ENCODE data around the gene TRIM34.
"Not testable (repeated sequence)": the region's sequence is repeated elsewhere in the genome, so short reads cannot be mapped to it uniquely, and the experiment has no call there.

The TRIM34 gene

GRCh38 chr11:5684036-5684645, 59.3 kb downstream of the TRIM34 start:
- no peak for DNase-seq (ENCODE audit: low spot score)

- peak; percentile 87 for DNase-seq (ENCODE audit: low spot score)
These were observed 60.0 kb downstream of the TRIM34 start, which contains the start of gene TRIM5 for GRCh38 chr11:5684646-5685362. Gene TRIM5, minus strand, starts transcription at chr11:5685074. Its CDS starts 4,897 bp downstream, at chr11:5680177.

GRCh38 chr11:5686426-5686825, 61.6 kb downstream of the TRIM34 start:
- no peak for DNase-seq (ENCODE audit: low spot score)

GRCh38 chr11:5688482-5688881, 63.7 kb downstream of the TRIM34 start:
- no peak for DNase-seq (ENCODE audit: low spot score)

GRCh38 chr11:5689551-5689983, 64.8 kb downstream of the TRIM34 start, which contains the start of gene TRIM22:
Gene TRIM22, plus strand, starts transcription at chr11:5689790. Its CDS starts 6,443 bp downstream, at chr11:5696233.
- no peak for DNase-seq (ENCODE audit: low spot score)

GRCh38 chr11:5690216-5690615, 65.4 kb downstream of the TRIM34 start:
- DNase-seq (ENCODE audit: low spot score): no peak

- DNase-seq (ENCODE audit: low spot score): no peak
These were observed 65.9 kb downstream of the TRIM34 start for GRCh38 chr11:5690736-5691135.

- DNase-seq (ENCODE audit: low spot score): not testable (repeated sequence)
These were observed 66.6 kb downstream of the TRIM34 start for GRCh38 chr11:5691238-5691963.

- DNase-seq (ENCODE audit: low spot score): no peak
These were observed 67.2 kb downstream of the TRIM34 start for GRCh38 chr11:5691964-5692361.

Data from left forelimb (tissue), 1 donor.